BLaER1 (cell line): ENCODE results near the gene TRIM47.

Source experiments
- H3K27ac ChIP-seq: shearing (Covaris generic); formaldehyde crosslinking; 2 replicates; pipeline ENCODE4 v1.8.1; 2022
- H3K27me3 ChIP-seq: shearing (Covaris generic); formaldehyde crosslinking; 2 replicates; pipeline ENCODE4 v1.8.1; 2022
- H3K36me3 ChIP-seq: shearing (Covaris generic); formaldehyde crosslinking; 2 replicates; pipeline ENCODE4 v1.8.1; 2022
- H3K4me1 ChIP-seq: shearing (Covaris generic); formaldehyde crosslinking; 2 replicates; pipeline ENCODE4 v1.8.1; 2022
- H3K4me2 ChIP-seq: shearing (Covaris generic); formaldehyde crosslinking; 2 replicates; pipeline ENCODE4 v1.8.1; 2022
- H3K4me3 ChIP-seq: shearing (Covaris generic); formaldehyde crosslinking; 2 replicates; pipeline ENCODE4 v1.8.1; 2022
- H3K9ac ChIP-seq: shearing (Covaris generic); formaldehyde crosslinking; 2 replicates; pipeline ENCODE4 v1.8.1; 2022
- H3K9me3 ChIP-seq: shearing (Covaris generic); formaldehyde crosslinking; 2 replicates; pipeline ENCODE4 v1.8.1; 2022
- H4K20me1 ChIP-seq: shearing (Covaris generic); formaldehyde crosslinking; 2 replicates; pipeline ENCODE4 v1.8.1; 2022
- Cebpa-rat ChIP-seq: shearing (Covaris generic); IDR thresholded peaks from 2 replicates; pipeline ENCODE4 v1.8.1; 2022

Gene TRIM47

DNA sequence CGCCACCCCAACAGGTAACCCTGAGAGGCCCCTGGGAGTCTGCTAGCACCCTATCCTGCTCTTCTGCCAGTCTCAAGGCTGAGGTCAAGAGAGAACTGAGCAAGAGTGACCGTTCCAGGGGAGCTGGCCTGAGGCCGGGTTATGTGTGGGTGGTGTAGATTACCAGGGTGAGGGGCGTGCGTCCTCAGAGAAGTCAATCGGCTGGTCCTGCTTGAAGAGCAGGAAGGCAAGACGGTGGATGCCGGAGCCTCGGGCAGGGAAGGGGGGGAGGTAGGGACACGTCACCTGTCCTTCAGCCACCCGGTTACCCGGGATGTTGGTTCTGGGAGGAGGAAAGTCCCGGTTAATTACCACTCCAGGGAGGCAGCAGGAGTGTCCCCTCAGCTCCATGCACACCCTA, 21.0 kb upstream of the TRIM47 start:
- H3K36me3 ChIP-seq, result peaks cover 53% of the 10 kb centered on the region
- H3K9me3 ChIP-seq, result no peaks in the 10 kb centered on the region
- no peak overlapping the region for H3K27ac ChIP-seq
- H3K4me3 ChIP-seq, result no peak overlapping the region
- H3K27me3 ChIP-seq, result no peaks in the 10 kb centered on the region
- H3K9ac ChIP-seq, result no peak overlapping the region
- no peak for TF ChIP-seq Cebpa-rat
- peaks cover 8% of the 10 kb centered on the region; the same call in 1 of the 2 replicates for H4K20me1 ChIP-seq
- H3K4me2 ChIP-seq, result no peak overlapping the region
- peaks cover 46% of the 10 kb centered on the region for H3K4me1 ChIP-seq

GRCh38 chr17:75898791-75899190, 20.4 kb upstream of the TRIM47 start:
- H3K4me3 ChIP-seq, result no peak overlapping the region
- no peaks in the 10 kb centered on the region for H3K27me3 ChIP-seq
- peaks cover 47% of the 10 kb centered on the region for H3K4me1 ChIP-seq
- peaks cover 13% of the 10 kb centered on the region for H4K20me1 ChIP-seq
- no peak for TF ChIP-seq Cebpa-rat
- peaks cover 53% of the 10 kb centered on the region for H3K36me3 ChIP-seq
- no peak overlapping the region for H3K4me2 ChIP-seq
- H3K9ac ChIP-seq, result no peak overlapping the region
- H3K9me3 ChIP-seq, result no peaks in the 10 kb centered on the region
- no peak overlapping the region for H3K27ac ChIP-seq

DNA sequence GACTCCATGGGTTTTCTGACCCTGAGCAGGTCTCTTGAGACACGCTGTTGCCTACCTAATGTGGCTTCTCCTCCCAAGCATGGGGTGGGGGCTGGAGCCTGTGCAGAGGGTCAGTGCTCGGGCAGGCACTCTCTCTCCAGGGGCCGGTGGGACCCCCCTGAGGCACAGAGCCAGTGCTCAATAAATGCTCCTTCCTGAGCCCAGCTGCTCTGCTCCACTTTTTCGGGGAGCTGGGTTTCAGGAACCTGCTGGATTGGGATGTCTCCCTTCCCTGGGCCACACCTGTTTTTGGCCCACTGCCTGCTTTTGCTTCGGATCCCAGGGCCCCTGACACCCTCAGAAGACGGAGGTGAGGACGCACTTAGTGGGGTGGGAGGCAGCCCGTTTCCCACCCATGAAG, 19.7 kb upstream of the TRIM47 start:
- H3K36me3 ChIP-seq, result peaks cover 53% of the 10 kb centered on the region
- TF ChIP-seq Cebpa-rat, result no peak
- peaks cover 47% of the 10 kb centered on the region for H3K4me1 ChIP-seq
- no peak overlapping the region for H3K27ac ChIP-seq
- H3K4me3 ChIP-seq, result no peak overlapping the region
- no peaks in the 10 kb centered on the region for H3K27me3 ChIP-seq
- no peaks in the 10 kb centered on the region for H3K9me3 ChIP-seq
- peaks cover 20% of the 10 kb centered on the region for H4K20me1 ChIP-seq
- peak overlapping the region; percentile 98 for H3K4me2 ChIP-seq
- no peak overlapping the region for H3K9ac ChIP-seq

- TF ChIP-seq Cebpa-rat, result no peak
- Histone ChIP-seq H3K9me3 (no peaks in the 10 kb centered on the region), H3K4me3 (peak overlapping the region; percentile 90), H4K20me1 (peaks cover 27% of the 10 kb centered on the region), H3K4me1 (peaks cover 50% of the 10 kb centered on the region), H3K36me3 (peaks cover 53% of the 10 kb centered on the region), H3K27ac (peak overlapping the region; percentile 96), H3K4me2 (peak overlapping the region; percentile 98), H3K27me3 (no peaks in the 10 kb centered on the region), H3K9ac (peak overlapping the region; percentile 91)
These were observed 19.0 kb upstream of the TRIM47 start for GRCh38 chr17:75897160-75898019.

GRCh38 chr17:75896415-75897159, 18.2 kb upstream of the TRIM47 start, which contains the start of gene TRIM65:
TSS of gene TRIM65 (minus strand) at chr17:75896951. CDS start at chr17:75896937, 14 bp downstream.
- peak within 1 kb of the TSS; percentile 91 for H3K9ac ChIP-seq
- peaks cover 53% of the 10 kb centered on the region for H3K36me3 ChIP-seq
- peak within 1 kb of the TSS; percentile 90 for H3K4me3 ChIP-seq
- TF ChIP-seq Cebpa-rat, result no peak
- H3K4me1 ChIP-seq, result peaks cover 50% of the 10 kb centered on the region
- H3K4me2 ChIP-seq, result peak within 1 kb of the TSS; percentile 98
- H4K20me1 ChIP-seq, result peaks cover 35% of the 10 kb centered on the region
- H3K27me3 ChIP-seq, result no peaks in the 10 kb centered on the region
- H3K27ac ChIP-seq, result peak within 1 kb of the TSS; percentile 96
- no peaks in the 10 kb centered on the region for H3K9me3 ChIP-seq

DNA sequence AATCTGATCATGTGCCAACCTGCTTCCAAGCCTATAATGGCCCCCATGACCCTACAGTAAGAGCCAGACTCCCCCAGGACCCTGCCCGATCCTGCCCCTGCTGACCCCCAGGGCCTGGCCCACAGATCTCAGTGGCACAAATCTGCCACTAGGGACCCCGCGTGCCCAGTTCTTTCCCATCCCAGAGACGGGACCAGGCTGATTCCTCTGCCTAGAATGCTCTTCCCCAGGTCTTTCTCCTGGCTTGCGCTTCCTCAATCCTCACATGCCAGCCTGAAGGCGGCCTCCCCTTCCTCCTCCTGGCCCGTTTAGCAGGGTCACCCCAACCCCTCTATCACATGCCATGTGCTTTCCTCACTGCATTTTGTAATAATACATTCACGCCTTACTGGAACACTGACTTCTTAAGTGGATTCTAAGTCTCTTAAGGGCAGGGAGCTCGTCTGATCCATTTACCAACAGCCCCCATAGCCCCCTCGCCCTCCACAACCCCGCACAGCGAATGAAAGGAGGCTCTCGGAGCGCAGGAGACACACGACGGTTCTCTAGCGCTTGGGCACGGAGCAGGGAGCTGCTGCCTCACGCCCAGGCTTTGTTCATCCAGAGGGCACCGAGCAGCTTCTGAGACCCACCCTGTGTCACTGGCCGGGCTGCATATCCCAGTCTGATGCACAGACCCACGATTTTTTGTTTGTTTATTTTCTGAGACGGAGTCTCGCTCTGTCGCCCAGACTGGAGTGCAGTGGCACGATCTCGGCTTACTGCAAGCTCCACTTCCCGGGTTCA, 17.2 kb upstream of the TRIM47 start:
- H3K36me3 ChIP-seq, result peaks cover 53% of the 10 kb centered on the region
- H3K9ac ChIP-seq, result peak overlapping the region; percentile 91
- H3K27ac ChIP-seq, result peak overlapping the region; percentile 96
- H4K20me1 ChIP-seq, result peaks cover 45% of the 10 kb centered on the region
- TF ChIP-seq Cebpa-rat, result no peak
- peak overlapping the region; percentile 90 for H3K4me3 ChIP-seq
- peaks cover 50% of the 10 kb centered on the region for H3K4me1 ChIP-seq
- no peaks in the 10 kb centered on the region for H3K9me3 ChIP-seq
- peak overlapping the region; percentile 98 for H3K4me2 ChIP-seq
- H3K27me3 ChIP-seq, result no peaks in the 10 kb centered on the region

- peaks cover 53% of the 10 kb centered on the region for H3K36me3 ChIP-seq
- no peaks in the 10 kb centered on the region for H3K27me3 ChIP-seq
- no peak for TF ChIP-seq Cebpa-rat
- peak overlapping the region; percentile 49; the same call in 1 of the 2 replicates for H3K27ac ChIP-seq
- peaks cover 50% of the 10 kb centered on the region for H3K4me1 ChIP-seq
- peaks cover 50% of the 10 kb centered on the region for H4K20me1 ChIP-seq
- no peak overlapping the region for H3K4me3 ChIP-seq
- H3K9me3 ChIP-seq, result no peaks in the 10 kb centered on the region
- H3K4me2 ChIP-seq, result peak overlapping the region; percentile 98
- H3K9ac ChIP-seq, result peak overlapping the region; percentile 58
These were observed 15.8 kb upstream of the TRIM47 start for GRCh38 chr17:75894049-75894733.

- Histone ChIP-seq H4K20me1 (peaks cover 50% of the 10 kb centered on the region), H3K27me3 (no peaks in the 10 kb centered on the region), H3K4me2 (peak overlapping the region; percentile 98), H3K9me3 (no peaks in the 10 kb centered on the region), H3K27ac (peak overlapping the region; percentile 49; the same call in 1 of the 2 replicates), H3K36me3 (peaks cover 49% of the 10 kb centered on the region), H3K4me1 (peaks cover 50% of the 10 kb centered on the region), H3K4me3 (no peak overlapping the region), H3K9ac (peak overlapping the region; percentile 58)
- TF ChIP-seq Cebpa-rat, result no peak
These were observed 15.1 kb upstream of the TRIM47 start for GRCh38 chr17:75893305-75894048.
